ENCODE data around the gene UTP15.

UTP15 gene

GRCh38 chr5:73565969-73566547 lies 515 bp downstream of the UTP15 start:
- no peak for DNase-seq

GRCh38 chr5:73582285-73583145 lies 17.0 kb downstream of the UTP15 start:
- no peak for DNase-seq

- DNase-seq, result no peak
These were observed 22.4 kb downstream of the UTP15 start for GRCh38 chr5:73587923-73588322.

DNA sequence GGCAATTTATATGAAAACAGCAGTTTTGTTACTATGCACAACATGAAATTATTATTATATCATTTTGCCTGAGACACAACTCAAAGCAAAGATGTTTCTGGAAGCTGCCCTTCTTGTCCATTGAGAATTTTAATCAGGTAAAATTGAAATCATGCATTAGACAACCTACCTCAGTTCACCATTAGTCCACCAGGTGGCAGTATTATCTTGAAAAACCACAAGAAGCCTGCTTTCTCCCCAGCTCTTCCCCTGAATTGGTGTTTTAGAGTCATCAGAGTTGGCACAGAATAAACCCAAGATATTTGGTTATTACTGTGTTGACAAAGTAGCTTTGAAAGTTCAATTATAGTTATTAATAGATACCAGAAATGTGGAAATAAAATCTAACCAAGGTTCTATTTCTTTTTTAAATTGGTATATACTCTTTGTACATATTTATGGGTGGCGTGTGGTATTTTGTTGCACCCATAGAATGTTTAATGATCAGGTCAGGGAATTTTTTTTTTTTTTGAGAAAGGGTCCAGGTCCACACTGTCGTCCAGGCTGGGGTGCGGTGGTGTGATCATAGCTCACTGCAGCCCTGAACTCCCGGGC lies 25.7 kb downstream of the UTP15 start:
- DNase-seq, result peak; percentile 2

GRCh38 chr5:73591698-73592501 lies 26.4 kb downstream of the UTP15 start:
- DNase-seq, result no peak

- DNase-seq, result no peak
These were observed 27.0 kb downstream of the UTP15 start for GRCh38 chr5:73592551-73592950.

DNA sequence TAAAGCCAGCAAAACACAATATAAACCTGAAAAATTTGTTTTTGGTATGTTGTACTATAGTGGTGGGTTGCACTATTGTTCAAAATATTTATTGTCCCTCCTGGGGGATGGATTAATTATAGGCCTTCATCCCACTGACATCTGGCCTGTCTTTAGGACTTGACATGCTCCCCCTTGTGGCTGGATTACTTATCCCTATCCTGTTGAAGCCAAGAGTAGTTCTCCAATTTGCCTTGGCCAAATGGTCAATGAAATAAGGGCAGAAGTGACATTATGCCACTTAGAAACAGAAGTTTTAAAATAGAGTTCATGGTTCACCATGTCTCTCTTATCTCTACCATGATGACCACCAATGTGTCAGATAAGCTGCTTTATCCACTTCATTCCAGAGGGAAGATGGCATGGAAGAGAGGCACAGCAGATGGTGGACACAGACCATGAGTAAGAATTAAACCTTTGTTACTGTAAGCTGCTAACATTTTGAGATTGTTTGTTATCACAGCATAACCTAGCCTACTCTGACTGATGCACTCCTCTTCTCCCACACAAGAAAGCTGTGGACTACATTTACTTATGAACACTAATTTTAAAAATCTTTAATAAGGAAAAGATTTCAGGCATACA lies 31.3 kb downstream of the UTP15 start:
- DNase-seq, result no peak

DNA sequence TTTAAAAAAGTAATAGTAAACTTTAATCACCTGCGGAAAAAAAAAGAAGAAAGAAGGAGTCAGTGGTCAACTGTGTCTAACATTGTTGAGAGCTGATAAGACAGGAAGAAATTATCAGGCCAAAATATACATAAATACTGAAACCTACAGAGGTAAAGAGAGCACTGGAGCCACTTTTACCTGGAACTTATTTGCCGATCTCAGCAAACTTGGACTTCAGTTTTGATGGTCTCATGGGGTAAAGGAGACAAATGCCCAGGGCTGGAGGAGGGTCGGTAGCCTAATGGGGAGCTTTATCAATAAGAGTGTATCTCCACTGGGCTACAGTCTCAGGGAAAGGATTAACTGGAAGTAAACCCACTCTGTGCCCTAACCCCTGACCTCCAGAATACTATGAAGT lies 33.8 kb downstream of the UTP15 start:
- DNase-seq, result no peak

DNA sequence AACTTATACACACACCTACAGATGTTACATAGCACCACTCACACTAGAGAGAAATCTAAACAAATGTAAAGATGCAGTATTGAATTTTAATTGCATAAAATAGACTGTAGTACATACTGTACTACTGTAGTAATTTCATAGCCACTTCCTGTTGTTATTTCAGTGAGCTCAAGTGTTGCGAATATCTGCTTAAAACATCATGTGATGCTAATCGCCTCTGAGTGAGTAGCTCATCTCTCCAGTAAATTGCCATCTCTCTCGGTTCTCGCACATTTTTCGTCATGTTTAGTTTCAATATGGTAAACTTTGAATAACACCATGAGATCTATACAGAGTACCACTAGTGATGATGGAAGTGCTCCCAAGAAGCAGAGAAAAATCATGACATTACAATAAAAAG lies 38.5 kb downstream of the UTP15 start:
- DNase-seq, result no peak

GRCh38 chr5:73605223-73606087 lies 39.9 kb downstream of the UTP15 start:
- no peak for DNase-seq

GRCh38 chr5:73606206-73606753 lies 40.7 kb downstream of the UTP15 start:
- no peak for DNase-seq

DNA sequence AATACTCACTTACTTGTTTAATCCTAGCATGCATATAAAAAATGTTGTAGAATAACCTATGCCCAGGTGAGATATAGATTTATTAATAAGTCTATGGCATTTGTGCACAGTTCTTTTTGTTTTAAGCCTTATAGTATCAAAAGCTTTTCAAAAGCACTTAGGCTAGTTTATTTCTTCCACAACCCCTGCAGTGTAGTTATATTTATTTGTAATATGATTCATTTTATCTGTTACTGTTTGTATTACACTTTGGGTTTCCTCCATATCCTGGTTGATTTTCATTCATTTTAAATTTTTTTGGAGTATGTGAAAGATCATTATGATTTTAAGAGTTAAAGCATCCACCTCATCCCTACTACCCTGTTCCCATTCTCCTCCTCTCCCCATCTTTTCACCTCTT lies 41.7 kb downstream of the UTP15 start:
- no peak for DNase-seq

DNA sequence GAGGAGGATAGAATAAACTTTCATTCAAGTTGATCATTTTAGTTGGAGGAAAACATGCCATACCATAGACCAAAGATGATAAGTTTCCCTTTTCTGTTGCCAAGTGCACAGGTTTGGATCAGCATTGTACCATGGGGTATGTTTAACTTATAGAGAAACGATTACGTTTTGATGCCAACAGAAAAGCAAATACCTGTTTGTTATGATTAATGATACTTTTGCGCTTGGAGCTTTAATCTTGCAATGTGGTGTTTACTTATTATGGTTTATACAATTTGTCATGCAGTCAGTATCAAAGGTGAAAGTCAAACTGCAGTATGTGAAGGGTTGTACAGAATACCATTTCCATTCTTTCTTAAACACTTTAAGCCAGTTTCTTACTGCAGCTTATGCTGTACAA lies 47.3 kb downstream of the UTP15 start:
- no peak for DNase-seq

DNA sequence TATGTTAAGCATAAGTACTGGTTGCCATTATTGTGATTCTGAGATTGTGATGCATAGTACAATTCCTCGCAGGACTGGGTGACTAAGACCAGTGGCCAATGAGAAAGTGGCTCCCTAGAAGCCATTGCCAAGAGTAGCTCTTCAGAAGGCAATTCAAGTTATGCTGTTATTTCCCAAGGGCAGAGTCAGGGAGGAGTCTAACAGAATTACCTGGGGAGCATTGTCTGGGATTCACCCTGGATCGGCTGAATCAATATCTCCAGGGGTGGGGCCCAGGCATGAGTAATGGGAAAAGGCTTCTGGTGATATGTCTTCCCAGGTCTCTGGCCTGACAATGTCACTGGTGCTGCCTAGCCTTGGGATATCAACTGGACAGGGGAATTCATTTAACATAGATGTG lies 49.5 kb downstream of the UTP15 start:
- DNase-seq, result no peak

DNA sequence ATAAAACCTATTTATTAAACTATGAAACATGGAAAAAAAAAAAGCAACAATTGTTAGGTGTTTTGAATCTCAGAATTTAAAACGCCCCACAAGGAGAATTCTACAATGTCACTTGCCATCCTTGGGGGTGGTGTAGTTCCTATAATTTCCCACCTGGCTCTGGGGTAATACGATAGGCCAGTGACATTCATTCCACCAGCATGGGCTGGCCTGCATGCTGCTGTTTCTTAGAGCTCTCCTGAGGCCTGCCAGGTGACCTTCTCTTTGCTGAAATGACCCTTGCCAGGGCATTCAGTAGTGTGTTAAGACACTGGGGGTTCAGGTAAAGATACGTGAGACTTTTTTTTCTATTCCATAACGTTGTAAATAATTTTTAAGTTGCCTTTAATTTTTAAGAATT lies 50.4 kb downstream of the UTP15 start:
- no peak for DNase-seq

GRCh38 chr5:73617510-73618279 lies 52.2 kb downstream of the UTP15 start:
- no peak for DNase-seq

DNA sequence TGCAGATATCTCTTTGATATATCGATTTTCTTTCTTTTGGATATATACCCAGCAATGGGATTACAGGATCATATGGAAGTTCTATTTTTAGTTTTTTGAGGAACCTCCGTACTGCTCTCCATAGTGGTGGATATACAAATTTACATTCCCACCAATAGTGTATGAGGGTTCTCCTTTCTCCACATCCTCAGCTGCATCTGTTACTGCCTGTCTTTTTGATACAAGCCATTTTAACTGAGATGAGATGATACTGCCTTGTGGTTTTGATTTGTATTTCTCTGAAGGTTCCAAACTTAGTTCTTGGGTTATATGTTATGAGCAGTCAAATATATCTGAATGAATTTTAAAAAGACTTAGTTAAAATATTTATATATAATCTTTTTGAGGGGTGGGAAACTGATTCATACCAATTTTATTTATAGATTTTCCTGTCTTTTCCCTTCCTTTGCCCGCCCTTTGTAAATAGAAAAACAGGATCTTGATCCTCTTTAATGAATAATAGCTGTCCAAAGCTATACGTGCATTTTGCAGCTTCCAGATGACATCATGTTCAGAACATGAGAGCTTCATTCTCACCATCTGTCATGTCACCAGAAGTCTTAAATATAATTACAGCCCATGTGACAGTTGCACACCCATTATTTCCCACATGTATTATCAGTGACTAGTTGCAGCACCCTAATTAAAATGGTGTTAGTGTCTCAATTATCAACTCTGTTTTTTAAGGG lies 54.2 kb downstream of the UTP15 start:
- no peak for DNase-seq

DNA sequence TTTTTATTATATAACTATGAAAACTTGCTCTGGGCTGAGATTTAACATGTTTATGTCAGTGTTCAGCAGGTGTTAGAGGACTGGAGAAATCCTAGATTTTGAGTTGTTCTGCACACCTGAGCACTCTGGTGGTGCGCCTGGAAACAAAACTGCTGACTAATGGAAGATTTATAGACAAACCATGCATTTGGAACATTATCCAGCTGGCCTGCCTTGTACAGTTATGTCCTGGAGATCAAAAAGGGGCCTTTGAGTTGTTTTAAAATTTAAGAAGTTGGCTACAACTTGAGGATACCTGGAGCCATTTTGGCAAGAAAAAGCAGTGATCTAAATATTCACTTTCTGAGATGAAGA lies 54.8 kb downstream of the UTP15 start:
- DNase-seq, result no peak

DNA sequence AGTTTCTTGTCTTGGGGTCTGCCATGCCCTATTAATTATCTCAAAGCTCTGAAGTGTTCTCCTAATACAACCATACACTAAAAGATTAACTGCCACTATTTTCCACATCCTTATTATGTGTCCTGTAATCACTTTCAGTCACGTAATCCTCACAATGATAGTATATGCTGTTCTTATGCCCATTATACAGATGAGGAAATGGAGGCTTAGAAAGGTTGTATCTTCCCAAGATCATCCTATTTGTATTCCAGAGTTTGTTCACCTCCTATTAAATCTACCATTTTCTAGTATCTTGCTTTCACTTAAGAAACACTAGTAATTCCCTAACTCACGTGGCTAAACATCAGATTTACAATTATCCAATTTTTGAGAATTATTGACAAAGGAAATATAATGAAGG lies 57.5 kb downstream of the UTP15 start:
- no peak for DNase-seq

DNA sequence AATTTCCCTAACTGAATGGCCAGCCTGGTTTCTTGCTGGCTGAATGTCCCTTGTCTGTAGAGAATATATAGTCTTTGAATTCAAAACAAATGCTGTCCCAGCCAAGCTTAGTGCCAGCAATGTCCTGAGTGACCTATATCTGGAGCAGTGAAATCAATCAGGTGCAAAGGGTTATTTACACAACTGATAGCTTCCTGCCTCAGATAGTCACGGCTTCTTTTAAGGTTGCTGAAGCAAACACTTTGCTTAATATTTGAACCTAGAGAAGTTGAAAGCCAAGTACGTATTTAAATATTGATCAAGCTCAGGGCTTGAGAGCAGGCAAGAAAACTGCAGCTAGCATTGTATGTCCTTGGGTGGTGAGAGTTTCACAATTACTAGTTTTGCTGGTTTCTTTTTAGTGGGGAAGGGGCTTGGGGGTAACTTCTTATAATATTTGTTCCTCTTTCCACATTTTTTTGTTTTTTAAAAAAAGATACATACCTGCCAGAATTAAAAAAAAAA lies 58.4 kb downstream of the UTP15 start:
- no peak for DNase-seq
